GM12878 (cell line): Measurements from ENCODE around the gene NUDT5. TPM values are rescaled to one million over a fixed set of nuclear protein-coding genes. Genes with fewer than 3 reads are reported as not detected.
"Not testable (repeated sequence)": the region's sequence is repeated elsewhere in the genome, so short reads cannot be mapped to it uniquely, and the experiment has no call there.

ENCODE experiments used
- ATAC-seq: fragments of 200-7000 bp; cut with Tn5 transposase; 3 replicates; pipeline ENCODE4 v1.9.1; 2020; ENCODE audit warnings: mild to moderate bottlenecking, moderate library complexity
- BruUV-seq: library from RNA; stranded (reverse); fragments of 400-500 nt; replicated peaks from 2 replicates; lab custom pipeline; 2021; lab: Mats Ljungman, UMichigan
- CTCF ChIA-PET: fragments of 300-600 bp; sonication (Branson Sonifier 250); formaldehyde crosslinking; extraction: SDS; loops from one replicate; lab custom pipeline; 2021; ENCODE audit warnings: inconsistent platforms; lab: Yijun Ruan, JAX
- POLR2A ChIA-PET: fragments of 350-600 bp; formaldehyde crosslinking; extraction: SDS; loops from one replicate; lab custom pipeline; 2021; ENCODE audit warnings: inconsistent platforms; lab: Charles Lee
- RAD21 ChIA-PET: fragments of 300-600 bp; sonication (Branson Sonifier 250); formaldehyde crosslinking; loops from one replicate; lab custom pipeline; 2023; ENCODE audit warnings: antibody characterized with exemption; ENCODE audit not compliant: unreplicated experiment; lab: Charles Lee
- SMC1A ChIA-PET: fragments of 300-600 bp; sonication (Branson Sonifier 250); formaldehyde crosslinking; loops from one replicate; lab custom pipeline; 2023; ENCODE audit not compliant: unreplicated experiment, uncharacterized antibody; lab: Charles Lee
- DNase-seq: peaks from one replicate; pipeline ENCODE4 v3.0.0-alpha.2; 2011; ENCODE audit warnings: low read depth, low spot score
- FAIRE-seq: peaks from 3 replicates; lab custom pipeline; 2011; peaks lifted over from hg19 to GRCh38; lab: Jason Lieb, UNC
- H2AFZ ChIP-seq: 2 replicates; pipeline ENCODE4 v1.6.0; 2011; ENCODE audit warnings: low read depth, low read length, control low read depth; ENCODE audit not compliant: control insufficient read depth
- H3K27ac ChIP-seq: 2 replicates; pipeline ENCODE4 v1.5.1; 2011; ENCODE audit warnings: control low read depth; ENCODE audit not compliant: control insufficient read depth, insufficient read depth
- H3K27me3 ChIP-seq, 2 experiments: replicated peaks in 1 of 2; 2 replicates each; pipeline versions ENCODE4 v1.6.0 to v1.6.1; 2011; ENCODE audit warnings: low read length in 1 of 2; ENCODE audit not compliant: control insufficient read depth in 2 of 2, insufficient read depth in 2 of 2
- H3K36me3 ChIP-seq, 2 experiments: 2 replicates each; pipeline ENCODE4 v1.5.1; 2011; ENCODE audit warnings: low read length in 1 of 2; ENCODE audit not compliant: control insufficient read depth in 2 of 2, insufficient read depth in 2 of 2
- H3K4me1 ChIP-seq: 2 replicates; pipeline ENCODE4 v1.6.1; 2011; ENCODE audit warnings: mild to moderate bottlenecking, low read length, moderate library complexity, mixed read lengths; ENCODE audit not compliant: control insufficient read depth, insufficient read depth
- H3K4me2 ChIP-seq: 2 replicates; pipeline ENCODE4 v1.6.0; 2011; ENCODE audit warnings: control low read depth; ENCODE audit not compliant: control insufficient read depth, insufficient read depth
- H3K4me3 ChIP-seq: fragments of 200-600 bp; sonication (generic); 2 replicates; pipeline ENCODE4 v1.5.1; 2016
- H3K79me2 ChIP-seq: 2 replicates; pipeline ENCODE4 v1.6.0; 2011; ENCODE audit warnings: low read length; ENCODE audit not compliant: control insufficient read depth, insufficient read depth
- H3K9ac ChIP-seq: 2 replicates; pipeline ENCODE4 v1.8.0; 2011; ENCODE audit warnings: low read length, control low read depth, mixed read lengths; ENCODE audit not compliant: control insufficient read depth, insufficient read depth
- H3K9me3 ChIP-seq: replicated peaks from 3 replicates; pipeline ENCODE4 v1.5.1; 2011; ENCODE audit warnings: mild to moderate bottlenecking, low read length; ENCODE audit not compliant: control insufficient read depth, insufficient read depth
- H4K20me1 ChIP-seq: 2 replicates; pipeline ENCODE4 v1.6.0; 2011; ENCODE audit not compliant: control insufficient read depth, insufficient read depth
- EP300 ChIP-seq, 2 experiments: fragments of 150-350 bp in 1 of 2; IDR thresholded peaks; 2 replicates each; pipeline ENCODE4 v1.6.1; 2011 to 2012; ENCODE audit warnings: low read depth in 2 of 2, low read length in 2 of 2, borderline replicate concordance in 1 of 2, improper control_type of control experiment in 1 of 2, inconsistent platforms in 1 of 2; ENCODE audit not compliant: control insufficient read depth in 1 of 2
- RBBP5 ChIP-seq: fragments of 200-600 bp; sonication (generic); conservative IDR thresholded peaks from 2 replicates; pipeline ENCODE4 v1.6.1; 2016
- YBX1 ChIP-seq: fragments of 450-650 bp; IDR thresholded peaks from 2 replicates; pipeline ENCODE4 v1.6.1; 2016; ENCODE audit warnings: antibody characterized with exemption
- WGBS: methylation state at CpG from one replicate; pipeline ENCODE4 v1.1.6; 2016; ENCODE audit warnings: low lambda C conversion rate; ENCODE audit not compliant: insufficient replicate concordance, insufficient coverage; ENCODE audit errors: missing lambda C conversion rate; 5-methylcytosine and 5-hydroxymethylcytosine counted together
- in situ Hi-C: fragments of 300-500 bp; cut with MboI; formaldehyde crosslinking; loops from 9 replicates; pipeline ENCODE4 v1.14.3; 2018; ENCODE audit warnings: mixed read lengths
- intact Hi-C: fragments of 100-400 bp; cut with micrococcal nuclease; formaldehyde crosslinking; loops from one replicate; pipeline ENCODE4 v1.14.2; 2022; ENCODE audit not compliant: unreplicated experiment
- polyA plus RNA-seq, 11 experiments: library from polyadenylated mRNA; depleted of rRNA in 4 of 11; unstranded in 6 of 11; stranded (reverse) in 5 of 11; fragments of >200 nt; fragmentation: Nextera tagmentation in 4 of 11; fragmentation: Illumina TruSeq in 1 of 11; extraction: Ambion mirVana in 4 of 11; extraction: Trizol in 1 of 11; gene quantifications; 1 replicate in 1 of 11; 2 replicates in 10 of 11; pipeline versions ENCODE4 v1.2.1 to v1.2.3, GENCODE V29; 2011 to 2016; ENCODE audit warnings: inconsistent platforms in 2 of 11, missing spikeins in 2 of 11, low read depth in 1 of 11
- total RNA-seq, 4 experiments: library from RNA; depleted of rRNA in 3 of 4; stranded (reverse); fragments of >200 nt in 3 of 4; fragmentation: Illumina TruSeq in 1 of 4; extraction: Trizol in 1 of 4; gene quantifications; 2 replicates each; pipeline versions ENCODE4 v1.2.1 to v1.2.3, GENCODE V29; 2013 to 2021

Gene NUDT5
- total and polyA plus RNA-seq, 10 of the 15 experiments (the other 5 are each of a cell fraction or from before 2014, with no cell fraction given), result 74.1 to 345 (median 153) TPM

- no peak for TF ChIP-seq EP300 (IDR thresholded peaks at IDR 0.05; ENCODE audit: borderline replicate concordance in 1 of 2, control insufficient read depth in 1 of 2, low read depth in 2 of 2, low read length in 2 of 2)
- TF ChIP-seq, all 136 proteins: peak for 0
Measured at GRCh38 chr10:12235796-12236195, 40.1 kb upstream of the NUDT5 start (continued).

- ATAC-seq (no peak), FAIRE-seq (no peak), DNase-seq (no peak)
- Histone ChIP-seq H3K27me3 (no peaks in the 10 kb centered on the region), H3K27ac (no peak overlapping the region), H3K4me2 (no peak overlapping the region), H4K20me1 (no peaks in the 10 kb centered on the region), H3K4me1 (no peaks in the 10 kb centered on the region), H3K4me3 (no peak overlapping the region), H3K9ac (no peak overlapping the region), H2AFZ (no peak overlapping the region), H3K9me3 (no peaks in the 10 kb centered on the region), H3K79me2 (no peaks in the 10 kb centered on the region), H3K36me3 (peaks cover 8 to 27% of the 10 kb centered on the region in 2 experiments)
- ChIA-PET POLR2A (no interaction called here), CTCF (interaction anchor here (0.8 to 1.0 kb wide), 2 partner anchors 19 to 421 kb away, joined by 4 read pairs; no protein-coding TSS in a partner anchor), SMC1A (interaction anchor here (0.7 to 1.3 kb wide), 4 partner anchors 17 to 421 kb away, joined by 3 read pairs; no protein-coding TSS in a partner anchor), RAD21 (interaction anchor here (0.9 kb wide), 1 partner anchor 421 kb away, joined by 3 read pairs; no protein-coding TSS in a partner anchor)
- intact Hi-C loops (no loop called here), in situ Hi-C loops (no loop called here)
- TF ChIP-seq RBBP5 (no peak), YBX1 (no peak)
- BruUV-seq, result no TSS peak
- 99% methylated on average over 3 of the region's 3 CpGs for WGBS
Measured at GRCh38 chr10:12235116-12235694, 39.5 kb upstream of the NUDT5 start.

DNA sequence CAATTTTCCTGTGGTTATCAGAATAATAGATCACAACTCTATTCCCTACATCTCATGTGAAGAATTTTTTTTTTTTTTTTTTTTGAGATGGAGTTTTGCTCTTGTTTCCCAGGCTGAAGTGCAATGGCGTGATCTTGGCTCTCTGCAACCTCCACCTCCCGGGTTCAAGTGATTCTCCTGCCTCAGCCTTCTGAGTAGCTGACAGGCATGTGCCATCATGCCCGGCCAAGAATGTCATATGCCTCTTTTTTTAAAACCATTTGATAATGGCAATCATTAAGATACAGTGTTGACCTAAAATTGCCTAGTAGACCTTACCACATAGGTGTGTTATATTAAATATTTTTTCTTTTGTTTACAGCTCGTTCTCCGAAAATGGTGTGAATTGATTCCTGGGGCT is 39.0 kb upstream of the NUDT5 start:
- POLR2A ChIA-PET, DNase-seq: not testable (repeated sequence)
- SMC1A ChIA-PET, result interaction anchor here (0.7 to 1.3 kb wide), 4 partner anchors 17 to 422 kb away, joined by 3 read pairs; no protein-coding TSS in a partner anchor

More for the DNA sequence above, 39.0 kb upstream of the NUDT5 start:
- H3K36me3 ChIP-seq, result peaks cover 8 to 29% of the 10 kb centered on the region in 2 experiments
- 100% methylated on average over 5 of the region's 5 CpGs for WGBS
- RAD21 ChIA-PET, result interaction anchor here (0.9 kb wide), 1 partner anchor 422 kb away, joined by 3 read pairs; no protein-coding TSS in a partner anchor
- H3K4me3 ChIP-seq, intact Hi-C loops, in situ Hi-C loops, H3K79me2 ChIP-seq, H3K27ac ChIP-seq, H4K20me1 ChIP-seq, H3K9me3 ChIP-seq, ATAC-seq, H3K9ac ChIP-seq, H3K4me2 ChIP-seq, H2AFZ ChIP-seq, BruUV-seq, FAIRE-seq, H3K27me3 ChIP-seq, H3K4me1 ChIP-seq: not testable (repeated sequence)
- CTCF ChIA-PET, result interaction anchor here (0.8 to 1.0 kb wide), 2 partner anchors 18 to 422 kb away, joined by 4 read pairs; no protein-coding TSS in a partner anchor
